Motor neuron (in vitro differentiated cells): ENCODE results near the gene HRH3. TPM values are rescaled to one million over a fixed set of nuclear protein-coding genes. Genes with fewer than 3 reads are reported as not detected.

Experiments used
- ATAC-seq, 8 experiments: fragments of 200-7000 bp; cut with Tn5 transposase; replicated peaks in 6 of 8; 2 replicates each; pipeline ENCODE4 v1.8.0; 2021; ENCODE audit warnings: mild to moderate bottlenecking in 8 of 8, moderate library complexity in 8 of 8
- H3K27ac ChIP-seq, 2 donors: fragments of 250-450 bp; sonication (Bioruptor Pico); 2 replicates each; pipeline ENCODE4 v1.9.0; 2021; ENCODE audit warnings: antibody characterized with exemption in 2 of 2, mild to moderate bottlenecking in 2 of 2, moderate library complexity in 1 of 2
- H3K4me1 ChIP-seq, 2 donors: fragments of 250-450 bp; sonication (Bioruptor Pico); replicated peaks in 1 of 2; 2 replicates each; pipeline ENCODE4 v1.6.1; 2021; ENCODE audit warnings: antibody characterized with exemption in 2 of 2, mild to moderate bottlenecking in 2 of 2, moderate library complexity in 1 of 2
- H3K4me3 ChIP-seq, 5 donors: fragments of 250-450 bp; sonication (Bioruptor Pico); 2 replicates each; pipeline ENCODE4 v1.9.0; 2021; ENCODE audit warnings: antibody characterized with exemption in 5 of 5, mild to moderate bottlenecking in 5 of 5, moderate library complexity in 4 of 5
- WGBS, 10 experiments: fragments of 450-650 bp; shearing (Covaris generic); methylation state at CpG; one replicate each; pipeline ENCODE4 v1.0.0; 2022; 5-methylcytosine and 5-hydroxymethylcytosine counted together
- in situ Hi-C, 9 experiments: fragments of 400-800 bp; cut with MboI; loops; one replicate each; pipeline ENCODE4 v1.15.0; 2021; ENCODE audit warnings: low sequenced_read_pairs in 9 of 9, low pct_unique_long_range_greater_than_20kb in 2 of 9; ENCODE audit not compliant: unreplicated experiment in 9 of 9
- total RNA-seq, 8 experiments: library from RNA; unstranded; fragments of 300-600 nt; gene quantifications; 2 replicates each; pipeline versions ENCODE4 v1.2.3 to v1.2.4, GENCODE V29; 2022

The HRH3 gene
- total RNA-seq, 8 experiments from 2014 or later: 0.13 to 5.1 (median 1.6) TPM

DNA sequence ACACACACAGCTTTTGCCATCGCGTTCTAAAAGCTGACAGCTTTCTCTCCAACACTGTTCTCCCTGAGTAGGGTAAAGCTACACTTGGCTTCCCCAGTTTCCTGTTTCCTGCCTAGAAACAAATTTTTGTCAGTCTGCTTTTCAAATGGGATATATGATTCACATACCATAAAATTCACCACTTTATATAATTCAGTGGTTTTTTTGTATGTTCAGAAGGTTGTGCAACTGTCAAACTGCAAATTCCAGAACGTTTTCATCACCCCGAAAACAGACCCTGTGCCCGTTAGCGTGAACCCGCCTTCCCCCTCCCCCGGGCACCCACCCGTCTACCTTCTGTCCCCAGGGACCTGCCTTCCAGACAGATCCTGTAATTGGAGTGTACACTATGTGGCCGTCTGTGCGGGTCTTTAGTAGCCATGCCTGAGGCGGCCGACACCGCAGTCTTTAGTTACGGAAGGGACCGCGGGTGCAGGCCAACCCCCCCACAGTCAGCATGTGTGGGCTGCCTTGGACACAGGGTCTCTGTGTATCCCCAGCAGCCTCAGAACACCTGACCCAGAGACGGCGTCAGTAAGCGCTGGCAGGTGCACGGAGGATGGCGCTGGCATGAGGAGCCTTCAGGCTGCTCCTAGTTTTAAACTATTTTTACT, 16.6 kb downstream of the HRH3 start:
- H3K27ac ChIP-seq: no peak overlapping the region
- WGBS, 10 experiments: 78 to 100% (median 90%) methylated on average over 1 to 9 of the region's 22 CpGs; no CpG with 5 or more reads in 5 of the 10 experiments
- no peak for ATAC-seq
- no peak overlapping the region for H3K4me3 ChIP-seq
- in situ Hi-C loops: no loop called here
- H3K4me1 ChIP-seq: peaks cover 10 to 11% of the 10 kb centered on the region in 2 donors

DNA sequence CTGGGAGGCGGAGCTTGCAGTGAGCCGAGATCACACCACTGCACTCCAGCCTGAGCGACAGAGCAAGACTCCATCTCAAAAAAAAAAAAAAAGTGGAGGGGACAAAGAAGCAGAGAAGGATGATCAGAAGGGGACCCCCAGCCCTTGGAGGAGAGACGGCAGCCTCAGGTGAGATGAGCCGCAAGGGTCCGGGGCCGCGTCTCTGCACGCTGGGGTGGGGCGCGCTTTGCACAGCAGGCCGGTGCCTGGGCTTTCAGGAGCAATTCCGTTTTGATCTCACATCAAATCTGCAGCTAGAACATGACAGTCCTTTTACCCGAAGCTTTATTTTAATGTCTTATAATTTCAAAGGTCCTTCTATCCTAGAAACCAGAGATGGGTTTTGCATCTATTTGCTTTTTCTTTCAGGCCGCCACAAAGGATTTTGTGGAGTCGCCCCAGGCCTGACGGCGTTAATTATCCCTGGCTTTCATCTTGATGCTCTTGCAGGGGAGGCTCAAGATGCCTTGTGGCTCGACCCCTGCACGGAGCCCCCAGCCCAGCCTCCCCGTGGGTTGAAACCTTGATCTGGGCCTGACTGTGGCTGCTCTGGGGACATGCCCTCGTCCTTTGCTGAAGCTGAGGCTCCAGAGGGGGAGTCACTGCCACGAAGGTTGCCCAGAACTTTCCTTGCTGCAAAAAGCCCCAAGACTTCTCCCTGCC, 17.3 kb downstream of the HRH3 start:
- no peak for ATAC-seq
- no peak overlapping the region for H3K27ac ChIP-seq
- 58 to 100% (median 83%) methylated on average over 1 to 12 of the region's 23 CpGs; no CpG with 5 or more reads in 1 of the 10 experiments for WGBS, 10 experiments
- in situ Hi-C loops: no loop called here
- H3K4me3 ChIP-seq: no peak overlapping the region
- peaks cover 8 to 9% of the 10 kb centered on the region in 2 donors for H3K4me1 ChIP-seq

DNA sequence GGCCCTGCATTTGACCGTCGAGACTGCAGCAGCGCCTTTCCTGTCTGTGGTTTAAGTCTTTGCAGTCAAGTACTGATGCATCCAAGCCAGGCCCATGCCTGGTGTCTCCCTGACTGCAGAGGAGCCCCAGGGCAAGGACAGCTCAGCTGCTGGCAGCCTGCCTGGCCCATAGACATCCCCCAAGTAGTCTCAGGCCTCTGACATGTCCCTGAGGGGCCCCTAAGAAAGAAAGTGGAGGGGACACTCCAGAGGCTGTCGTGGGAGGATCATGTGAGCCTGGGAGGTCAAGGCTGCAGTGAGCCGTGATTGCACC, 18.0 kb downstream of the HRH3 start:
- in situ Hi-C loops: no loop called here

DNA sequence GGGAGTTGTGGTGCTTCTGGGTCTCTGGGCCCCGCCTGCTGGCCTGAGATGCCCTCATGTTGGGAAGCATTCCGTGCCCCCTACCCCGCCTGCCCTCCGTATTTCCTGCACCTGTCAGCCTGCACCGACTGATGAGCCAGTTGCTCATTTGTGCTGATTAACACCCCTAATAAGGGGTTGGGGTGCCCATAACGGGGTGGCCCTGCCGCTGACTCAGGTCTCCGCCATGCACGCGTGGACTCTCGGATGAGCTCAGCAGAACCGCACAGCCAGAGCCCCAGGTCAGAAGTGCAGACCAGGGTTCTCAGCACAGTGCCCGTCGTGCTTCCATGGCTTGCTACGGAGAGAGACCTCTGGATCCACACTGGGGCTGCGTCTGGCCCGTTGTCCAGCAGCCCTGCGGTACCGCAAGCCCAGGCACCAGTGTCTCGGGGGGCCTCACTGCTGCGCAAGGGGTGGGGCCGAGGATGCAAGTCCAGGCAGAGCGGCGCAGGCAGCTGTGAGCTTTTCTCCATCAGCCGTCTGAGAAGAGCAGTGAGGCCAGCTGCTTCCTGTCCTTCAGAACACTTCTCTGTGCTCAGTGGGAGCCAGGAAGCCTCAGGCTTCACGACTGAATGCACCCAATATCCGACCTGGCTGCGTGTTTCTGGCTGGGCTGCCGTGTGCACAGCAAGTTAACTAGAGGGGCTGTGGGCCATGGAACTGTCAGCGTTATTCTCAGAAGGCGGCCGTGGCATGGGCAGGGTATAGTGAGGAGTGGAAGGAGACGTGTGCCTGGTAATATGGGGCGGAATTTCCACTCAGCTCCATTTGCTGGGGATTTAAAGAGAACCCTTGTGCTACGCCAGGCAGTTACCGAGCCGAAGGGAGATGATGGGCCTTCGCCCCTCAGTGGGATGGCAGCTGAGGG, 18.6 kb downstream of the HRH3 start:
- Histone ChIP-seq H3K4me1 (no peaks in the 10 kb centered on the region), H3K27ac (no peak overlapping the region), H3K4me3 (no peak overlapping the region)
- in situ Hi-C loops: no loop called here
- ATAC-seq: no peak
- WGBS, 10 experiments: 85 to 97% (median 95%) methylated on average over 4 to 6 of the region's 38 CpGs; no CpG with 5 or more reads in 7 of the 10 experiments

More for the DNA sequence above, 18.0 kb downstream of the HRH3 start:
- ATAC-seq: no peak
- Histone ChIP-seq H3K4me1 (peaks cover 0 to under 1% of the 10 kb centered on the region in 2 donors), H3K27ac (no peak overlapping the region), H3K4me3 (no peak overlapping the region)
- WGBS, 10 experiments: 81 to 100% (median 83%) methylated on average over 1 to 4 of the region's 5 CpGs; no CpG with 5 or more reads in 7 of the 10 experiments

- ATAC-seq: no peak
- WGBS, 10 experiments: 40 to 100% (median 96%) methylated on average over 1 to 29 of the region's 38 CpGs; no CpG with 5 or more reads in 2 of the 10 experiments
- no peak overlapping the region for H3K27ac ChIP-seq
- H3K4me1 ChIP-seq: no peaks in the 10 kb centered on the region
- no peak overlapping the region for H3K4me3 ChIP-seq
- in situ Hi-C loops: no loop called here
Observed at GRCh38 chr20:62200491-62201172, 19.4 kb downstream of the HRH3 start.

DNA sequence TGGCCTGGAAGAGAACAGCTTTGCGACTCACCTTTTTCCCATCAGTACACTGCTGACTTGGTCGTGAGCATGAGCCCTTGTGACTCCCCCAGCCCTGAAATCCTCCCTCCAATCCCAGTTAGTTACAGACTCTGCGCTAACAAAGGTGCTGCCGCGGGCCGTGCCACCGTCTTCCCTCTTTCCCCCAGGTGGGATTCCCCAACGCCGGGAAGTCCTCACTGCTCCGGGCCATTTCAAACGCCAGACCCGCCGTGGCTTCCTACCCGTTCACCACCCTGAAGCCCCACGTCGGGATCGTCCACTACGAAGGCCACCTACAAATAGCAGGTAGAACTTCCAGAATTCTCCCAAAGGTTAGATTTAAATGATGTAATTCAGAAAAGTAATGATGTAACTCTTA, 21.1 kb downstream of the HRH3 start:
- no peak overlapping the region for H3K27ac ChIP-seq
- 93 to 100% (median 100%) methylated on average over 1 to 11 of the region's 18 CpGs; no CpG with 5 or more reads in 3 of the 10 experiments for WGBS, 10 experiments
- no peaks in the 10 kb centered on the region for H3K4me1 ChIP-seq
- in situ Hi-C loops: loop anchor here in 1 of 9 experiments (25.0 kb wide), 1 partner anchor 188 kb away; the partner anchor contains the start of gene RPS21
- ATAC-seq: no peak
- H3K4me3 ChIP-seq: no peak overlapping the region

DNA sequence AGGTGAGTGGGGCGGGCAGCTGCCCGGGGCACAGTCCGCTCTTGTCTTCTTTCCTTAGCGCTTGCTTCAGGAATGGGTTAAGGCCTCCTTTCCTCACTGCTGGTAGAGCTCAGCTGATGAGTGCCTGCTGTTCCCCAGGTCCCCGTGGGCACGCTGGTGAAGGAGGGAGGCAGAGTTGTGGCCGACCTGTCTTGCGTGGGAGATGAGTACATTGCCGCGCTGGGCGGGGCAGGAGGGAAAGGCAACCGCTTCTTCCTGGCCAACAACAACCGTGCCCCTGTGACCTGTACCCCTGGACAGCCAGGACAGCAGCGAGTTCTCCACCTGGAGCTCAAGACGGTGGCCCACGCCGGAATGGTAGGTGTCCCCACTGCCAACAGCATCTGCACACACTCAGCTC, 21.6 kb downstream of the HRH3 start:
- no peak overlapping the region for H3K27ac ChIP-seq
- no peak for ATAC-seq
- WGBS, 10 experiments: 90 to 100% (median 97%) methylated on average over 2 to 4 of the region's 17 CpGs; no CpG with 5 or more reads in 6 of the 10 experiments
- in situ Hi-C loops: loop anchor here in 1 of 9 experiments (25.0 kb wide), 1 partner anchor 189 kb away; the partner anchor contains the start of gene RPS21
- no peaks in the 10 kb centered on the region for H3K4me1 ChIP-seq
- no peak overlapping the region for H3K4me3 ChIP-seq

DNA sequence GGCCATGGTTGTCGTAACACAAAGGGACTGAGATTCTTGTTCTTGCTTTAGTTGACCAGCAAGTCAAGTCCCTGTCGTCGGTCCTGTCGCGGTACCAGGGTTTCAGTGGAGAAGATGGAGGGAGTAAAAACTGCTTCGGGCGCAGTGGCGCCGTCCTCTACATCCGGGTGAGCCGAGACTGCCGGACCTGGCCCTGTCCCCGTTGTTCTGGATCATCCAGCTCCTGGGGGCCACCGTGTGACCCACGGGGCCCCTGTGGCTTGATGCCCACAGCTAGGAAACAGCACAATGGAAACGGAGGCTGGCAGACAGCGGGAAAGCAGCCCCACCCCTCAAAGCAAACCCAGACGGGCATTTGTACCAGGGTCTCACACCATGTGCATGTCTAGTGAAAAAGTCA, 22.3 kb downstream of the HRH3 start:
- in situ Hi-C loops: loop anchor here in 1 of 9 experiments (25.0 kb wide), 1 partner anchor 190 kb away; the partner anchor contains the start of gene RPS21
- no peak overlapping the region for H3K4me3 ChIP-seq
- 83 to 100% (median 90%) methylated on average over 1 to 14 of the region's 18 CpGs; no CpG with 5 or more reads in 1 of the 10 experiments for WGBS, 10 experiments
- no peak overlapping the region for H3K27ac ChIP-seq
- ATAC-seq: no peak
- H3K4me1 ChIP-seq: no peaks in the 10 kb centered on the region

DNA sequence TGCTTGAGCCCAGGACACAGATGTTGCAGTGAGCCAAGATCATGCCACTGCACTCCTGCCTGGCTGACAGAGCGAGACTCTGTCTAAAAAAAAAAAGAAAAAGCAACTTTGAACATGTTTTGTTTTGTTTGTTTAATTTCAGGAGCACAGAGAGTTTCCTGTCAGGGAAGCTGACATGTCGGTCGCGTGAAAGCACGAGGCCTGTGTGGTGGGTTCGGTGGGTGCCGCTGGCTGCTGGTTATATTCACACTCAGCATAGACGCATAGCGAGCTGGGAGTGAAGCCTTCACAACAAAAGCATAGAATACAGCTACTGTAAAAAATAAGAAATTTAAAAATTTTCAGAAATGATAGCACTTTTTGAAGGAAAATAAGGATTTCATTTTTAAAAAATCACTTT, 22.8 kb downstream of the HRH3 start:
- no peaks in the 10 kb centered on the region for H3K4me1 ChIP-seq
- H3K4me3 ChIP-seq: no peak overlapping the region
- no peak for ATAC-seq
- WGBS, 10 experiments: 0 to 100% (median 93%) methylated on average over 1 to 8 of the region's 9 CpGs; no CpG with 5 or more reads in 3 of the 10 experiments
- in situ Hi-C loops: loop anchor here in 1 of 9 experiments (25.0 kb wide), 1 partner anchor 190 kb away; the partner anchor contains the start of gene RPS21
- H3K27ac ChIP-seq: no peak overlapping the region

- WGBS, 10 experiments: 76 to 97% (median 92%) methylated on average over 2 to 9 of the region's 10 CpGs; no CpG with 5 or more reads in 1 of the 10 experiments
- no peak overlapping the region for H3K4me3 ChIP-seq
- no peak overlapping the region for H3K27ac ChIP-seq
- in situ Hi-C loops: loop anchor here in 1 of 9 experiments (25.0 kb wide), 1 partner anchor 191 kb away; the partner anchor contains the start of gene RPS21
- no peak for ATAC-seq
- no peaks in the 10 kb centered on the region for H3K4me1 ChIP-seq
Observed at GRCh38 chr20:62196286-62196685, 23.8 kb downstream of the HRH3 start.

DNA sequence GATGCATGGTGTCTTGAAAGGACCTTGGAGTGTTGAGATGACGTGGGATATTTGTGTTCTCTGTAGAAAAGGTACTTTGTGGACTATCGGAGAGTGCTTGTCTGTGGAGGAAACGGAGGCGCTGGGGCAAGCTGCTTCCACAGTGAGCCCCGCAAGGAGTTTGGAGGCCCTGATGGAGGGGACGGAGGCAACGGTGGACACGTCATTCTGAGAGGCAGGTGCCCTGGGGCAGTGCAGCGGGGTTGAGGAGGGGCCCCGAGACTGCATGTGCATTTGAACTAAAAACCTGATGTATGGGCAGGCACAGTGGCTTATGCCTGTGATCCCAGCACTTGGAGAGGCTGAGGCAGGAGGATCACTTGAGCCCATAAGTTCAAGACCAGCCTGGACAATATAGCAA, 24.3 kb downstream of the HRH3 start:
- H3K27ac ChIP-seq: no peak overlapping the region
- in situ Hi-C loops: loop anchor here in 1 of 9 experiments (25.0 kb wide), 1 partner anchor 192 kb away; the partner anchor contains the start of gene RPS21
- 80 to 100% (median 93%) methylated on average over 1 to 7 of the region's 10 CpGs; no CpG with 5 or more reads in 4 of the 10 experiments for WGBS, 10 experiments
- no peak overlapping the region for H3K4me3 ChIP-seq
- no peak for ATAC-seq
- no peaks in the 10 kb centered on the region for H3K4me1 ChIP-seq

DNA sequence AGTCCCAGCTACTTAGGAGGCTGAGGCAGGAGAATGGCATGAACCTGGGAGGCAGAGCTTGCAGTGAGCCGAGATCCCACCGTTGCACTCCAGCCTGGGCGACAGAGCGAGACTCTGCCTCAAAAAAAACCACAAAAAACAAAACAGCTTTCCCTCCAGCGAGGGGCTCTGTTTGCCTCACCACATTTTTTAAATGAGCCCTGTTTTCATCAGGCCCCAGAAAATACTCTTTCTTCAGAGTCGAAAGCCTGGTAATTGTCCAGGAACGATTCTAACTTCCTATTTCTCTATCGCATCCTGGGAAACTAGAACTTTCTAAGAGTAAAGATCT, 25.0 kb downstream of the HRH3 start:
- ATAC-seq: no peak
- Histone ChIP-seq H3K4me1 (no peaks in the 10 kb centered on the region), H3K4me3 (no peak overlapping the region), H3K27ac (no peak overlapping the region)
- in situ Hi-C loops: loop anchor here in 1 of 9 experiments (25.0 kb wide), 1 partner anchor 192 kb away; the partner anchor contains the start of gene RPS21
- WGBS, 10 experiments: 76 to 100% (median 90%) methylated on average over 1 to 8 of the region's 8 CpGs; no CpG with 5 or more reads in 1 of the 10 experiments
